C4-2B (cell line): ENCODE results near the gene CAMTA2.

Experiments used
- CTCF ChIP-seq: fragments of 450-650 bp; conservative IDR thresholded peaks from 2 replicates; pipeline ENCODE4 v1.5.1; 2017; ENCODE audit warnings: mild to moderate bottlenecking
- ZFX ChIP-seq: fragments of 450-650 bp; IDR thresholded peaks from 2 replicates; pipeline ENCODE4 v1.6.1; 2017

DNA sequence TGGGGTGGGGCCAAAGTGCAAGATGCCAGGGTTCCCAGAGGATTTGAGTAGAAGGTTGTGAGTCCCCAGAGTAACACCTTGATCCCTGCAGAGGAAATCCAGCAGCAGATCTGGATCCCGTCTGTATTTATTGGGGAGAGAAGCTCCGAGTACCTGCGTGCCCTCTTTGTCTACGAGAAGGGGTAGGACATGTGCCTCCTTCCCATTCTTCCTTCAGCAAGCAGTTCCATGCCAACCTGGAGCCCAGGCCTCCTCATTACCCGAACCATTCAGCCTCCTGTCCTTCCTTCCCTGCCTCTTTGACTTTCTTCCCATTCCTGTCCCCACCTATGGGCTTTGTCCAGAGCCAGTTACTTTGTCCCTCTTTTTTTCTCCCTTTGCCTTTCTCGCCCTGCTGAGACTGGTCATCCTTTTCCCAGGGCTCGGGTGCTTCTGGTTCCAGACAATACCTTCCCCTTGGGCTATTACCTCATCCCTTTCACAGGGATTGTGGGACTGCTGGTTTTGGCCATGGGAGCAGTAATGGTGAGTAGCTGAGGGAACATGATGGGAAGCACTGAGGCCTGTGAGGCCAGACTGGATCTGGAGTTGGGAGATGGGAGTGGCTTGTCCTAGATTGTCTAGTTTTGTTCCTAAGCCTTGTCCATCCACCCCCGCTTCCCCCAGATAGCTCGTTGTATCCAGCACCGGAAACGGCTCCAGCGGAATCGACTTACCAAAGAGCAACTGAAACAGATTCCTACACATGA is 44.5 kb downstream of the CAMTA2 start:
- TF ChIP-seq CTCF (no peak), ZFX (no peak)
